Measurements from ENCODE around the gene ARMH4.

DNA sequence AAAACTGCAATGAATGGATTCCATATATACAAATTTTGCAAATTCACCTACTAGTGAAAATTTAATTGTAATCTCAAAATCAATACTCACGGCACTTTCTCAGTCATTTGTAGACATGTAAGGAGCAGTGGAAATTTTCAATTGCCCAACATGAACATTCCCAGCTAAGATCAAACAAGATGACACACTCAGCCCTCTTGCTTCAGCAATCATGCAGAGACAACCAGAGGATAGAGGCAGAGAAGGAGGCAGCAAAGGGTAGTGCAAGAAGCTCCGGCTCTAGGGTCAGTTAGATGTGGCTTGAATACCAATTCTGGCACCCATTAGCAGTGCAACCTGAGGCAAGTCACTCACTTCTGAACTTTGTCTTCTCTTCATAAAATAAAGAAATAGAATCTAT, 194.6 kb downstream of the ARMH4 start:
- TF ChIP-seq CTCF (IDR thresholded peaks at IDR 0.05) (no peak), POLR2A (IDR thresholded peaks at IDR 0.05) (no peak), POLR2AphosphoS5 (IDR thresholded peaks at IDR 0.05) (no peak)

All from transverse colon (tissue), 4 donors.